Measurements from ENCODE around the gene SHB. TPM values are rescaled to one million over a fixed set of nuclear protein-coding genes. Genes with fewer than 3 reads are reported as not detected.

Gene SHB
- total RNA-seq, 1 experiment from 2014 or later: 20.7 TPM

- peak overlapping the region; percentile 63 for H3K27ac ChIP-seq (ENCODE audit: low read depth, low read length, poor library complexity, severe bottlenecking)
- H3K9me3 ChIP-seq (ENCODE audit: low read depth, low read length, poor library complexity, severe bottlenecking): no peaks in the 10 kb centered on the region
- H3K4me3 ChIP-seq (ENCODE audit: low read depth, low read length, poor library complexity, severe bottlenecking): peak overlapping the region; percentile 70
- POLR2A ChIA-PET (ENCODE audit: low non-redundant PET): no interaction called here
- TF ChIP-seq EZH2 (IDR thresholded peaks at IDR 0.05; ENCODE audit: borderline replicate concordance, low read depth, low read length, poor library complexity, severe bottlenecking): no peak
- no peak for TF ChIP-seq CTCF (conservative IDR thresholded peaks at IDR 0.05; ENCODE audit: low read depth, low read length)
- H3K36me3 ChIP-seq (ENCODE audit: insufficient read depth, low read length, poor library complexity, severe bottlenecking): peaks cover 9% of the 10 kb centered on the region
- BruUV-seq (replicated peaks): no TSS peak
- peaks cover 6% of the 10 kb centered on the region for H3K4me1 ChIP-seq (ENCODE audit: insufficient read depth, low read length, poor library complexity, severe bottlenecking)
- peak; percentile 15 for DNase-seq (ENCODE audit: low spot score)
- CTCF ChIA-PET: interaction anchor here (0.5 to 1.6 kb wide), 2 partner anchors 10 to 460 kb away, joined by 3 read pairs; no protein-coding TSS in a partner anchor
- intact Hi-C loops (cut with micrococcal nuclease; ENCODE audit: unreplicated experiment): loop anchor here (10.0 kb wide), 2 partner anchors 58 to 308 kb away; partner anchors contain the start of gene TOMM5
- no peaks in the 10 kb centered on the region for H3K27me3 ChIP-seq (replicated peaks; ENCODE audit: insufficient read depth, low read depth, low read length, poor library complexity)
Measured at GRCh38 chr9:37902796-37903646, 166.0 kb downstream of the SHB start.

- ChIA-PET POLR2A (ENCODE audit: low non-redundant PET) (no interaction called here), CTCF (no interaction called here)
- H3K9me3 ChIP-seq (ENCODE audit: low read depth, low read length, poor library complexity, severe bottlenecking): no peaks in the 10 kb centered on the region
- BruUV-seq (replicated peaks): no TSS peak
- TF ChIP-seq CTCF (conservative IDR thresholded peaks at IDR 0.05; ENCODE audit: low read depth, low read length) (no peak), EZH2 (IDR thresholded peaks at IDR 0.05; ENCODE audit: borderline replicate concordance, low read depth, low read length, poor library complexity, severe bottlenecking) (no peak)
- intact Hi-C loops (cut with micrococcal nuclease; ENCODE audit: unreplicated experiment): loop anchor here (10.0 kb wide), 2 partner anchors 57 to 307 kb away; partner anchors contain the start of gene TOMM5
- DNase-seq (ENCODE audit: low spot score): no peak
- H3K36me3 ChIP-seq (ENCODE audit: insufficient read depth, low read length, poor library complexity, severe bottlenecking): peaks cover 16% of the 10 kb centered on the region
- no peak overlapping the region for H3K4me3 ChIP-seq (ENCODE audit: low read depth, low read length, poor library complexity, severe bottlenecking)
- no peaks in the 10 kb centered on the region for H3K27me3 ChIP-seq (replicated peaks; ENCODE audit: insufficient read depth, low read depth, low read length, poor library complexity)
- peaks cover 6% of the 10 kb centered on the region for H3K4me1 ChIP-seq (ENCODE audit: insufficient read depth, low read length, poor library complexity, severe bottlenecking)
- H3K27ac ChIP-seq (ENCODE audit: low read depth, low read length, poor library complexity, severe bottlenecking): no peak overlapping the region
Measured at GRCh38 chr9:37902131-37902530, 166.9 kb downstream of the SHB start.

- BruUV-seq (replicated peaks): no TSS peak
- intact Hi-C loops (cut with micrococcal nuclease; ENCODE audit: unreplicated experiment): no loop called here
- no peak for TF ChIP-seq EZH2 (IDR thresholded peaks at IDR 0.05; ENCODE audit: borderline replicate concordance, low read depth, low read length, poor library complexity, severe bottlenecking)
- TF ChIP-seq CTCF (conservative IDR thresholded peaks at IDR 0.05; ENCODE audit: low read depth, low read length): no peak
- no peak overlapping the region for H3K27ac ChIP-seq (ENCODE audit: low read depth, low read length, poor library complexity, severe bottlenecking)
- H3K27me3 ChIP-seq (replicated peaks; ENCODE audit: insufficient read depth, low read depth, low read length, poor library complexity): no peaks in the 10 kb centered on the region
- H3K9me3 ChIP-seq (ENCODE audit: low read depth, low read length, poor library complexity, severe bottlenecking): no peaks in the 10 kb centered on the region
- ChIA-PET POLR2A (ENCODE audit: low non-redundant PET) (no interaction called here), CTCF (interaction anchor here (0.7 kb wide), 1 partner anchor 15 kb away, joined by 4 read pairs; no protein-coding TSS in a partner anchor)
- no peak overlapping the region for H3K4me3 ChIP-seq (ENCODE audit: low read depth, low read length, poor library complexity, severe bottlenecking)
- peaks cover 32% of the 10 kb centered on the region for H3K36me3 ChIP-seq (ENCODE audit: insufficient read depth, low read length, poor library complexity, severe bottlenecking)
- no peak for DNase-seq (ENCODE audit: low spot score)
- peaks cover 6% of the 10 kb centered on the region for H3K4me1 ChIP-seq (ENCODE audit: insufficient read depth, low read length, poor library complexity, severe bottlenecking)
Measured at GRCh38 chr9:37899041-37899440, 170.0 kb downstream of the SHB start.

Measured in A673 (cell line).